HG03280 (cell line): Measurements from ENCODE around the gene ADAMTS7.
A peak's percentile ranks its signal among the peaks of the same experiment; 100 is the strongest.
"Not testable (repeated sequence)": the region's sequence is repeated elsewhere in the genome, so short reads cannot be mapped to it uniquely, and the experiment has no call there.

Experiments used
- ATAC-seq: cut with Tn5 transposase; IDR thresholded peaks from one replicate; pipeline ENCODE4 v1.9.1; 2021; ENCODE audit warnings: mild to moderate bottlenecking, moderate library complexity; ENCODE audit not compliant: unreplicated experiment

Gene ADAMTS7

DNA sequence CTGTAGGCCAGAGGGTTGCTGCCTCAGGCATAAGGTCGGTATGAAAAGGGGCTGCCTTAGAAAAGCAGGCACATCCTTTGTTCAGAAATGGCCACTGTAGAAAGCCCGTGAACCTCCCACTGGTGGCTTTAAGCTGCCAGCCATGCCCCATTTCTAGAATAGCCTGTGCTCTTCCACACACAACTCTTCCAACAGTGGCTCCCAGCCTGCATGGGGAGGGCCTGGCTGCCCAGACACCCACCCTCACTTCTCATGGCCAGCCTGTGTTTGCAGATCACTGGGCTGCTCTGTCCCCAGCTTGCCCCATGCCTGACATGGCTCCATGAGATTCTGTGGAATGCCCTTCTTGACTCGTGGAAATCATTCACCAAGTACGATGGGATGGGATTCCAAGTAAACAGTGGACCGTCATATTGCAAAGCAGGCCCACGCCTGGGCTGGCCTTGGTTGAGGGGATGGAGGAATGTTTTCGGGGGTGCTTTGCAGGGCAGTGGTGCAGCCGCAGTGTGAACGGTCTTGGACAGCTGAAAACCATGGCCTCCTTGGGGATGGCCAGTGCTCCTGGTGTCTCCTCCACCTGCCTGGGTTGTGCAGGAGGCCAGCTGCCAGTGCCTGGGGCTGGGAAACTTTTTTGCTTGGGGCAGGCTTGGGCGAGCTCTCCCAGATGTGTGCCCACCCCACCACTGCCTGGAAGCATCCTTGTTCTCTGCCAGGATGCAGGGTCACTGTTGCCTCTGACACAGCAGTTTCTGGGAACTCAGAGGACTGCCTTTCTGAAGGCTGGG is 57.3 kb downstream of the ADAMTS7 start:
- not testable (repeated sequence) for ATAC-seq

DNA sequence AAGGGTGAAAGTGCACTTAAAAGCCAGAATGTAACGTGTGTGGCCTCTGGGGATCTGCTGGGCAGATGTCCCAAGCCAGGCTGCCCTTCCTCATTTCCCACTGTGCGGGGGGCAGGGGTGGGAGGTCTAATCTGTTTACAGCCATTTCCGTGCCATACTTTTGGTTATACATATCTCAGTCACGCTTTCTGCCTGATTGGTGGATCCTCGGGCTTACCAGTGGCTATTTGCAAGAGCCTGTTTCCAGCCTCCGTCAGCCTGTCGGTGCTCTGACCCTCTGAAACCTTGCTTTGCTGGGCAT is 58.0 kb downstream of the ADAMTS7 start:
- not testable (repeated sequence) for ATAC-seq

DNA sequence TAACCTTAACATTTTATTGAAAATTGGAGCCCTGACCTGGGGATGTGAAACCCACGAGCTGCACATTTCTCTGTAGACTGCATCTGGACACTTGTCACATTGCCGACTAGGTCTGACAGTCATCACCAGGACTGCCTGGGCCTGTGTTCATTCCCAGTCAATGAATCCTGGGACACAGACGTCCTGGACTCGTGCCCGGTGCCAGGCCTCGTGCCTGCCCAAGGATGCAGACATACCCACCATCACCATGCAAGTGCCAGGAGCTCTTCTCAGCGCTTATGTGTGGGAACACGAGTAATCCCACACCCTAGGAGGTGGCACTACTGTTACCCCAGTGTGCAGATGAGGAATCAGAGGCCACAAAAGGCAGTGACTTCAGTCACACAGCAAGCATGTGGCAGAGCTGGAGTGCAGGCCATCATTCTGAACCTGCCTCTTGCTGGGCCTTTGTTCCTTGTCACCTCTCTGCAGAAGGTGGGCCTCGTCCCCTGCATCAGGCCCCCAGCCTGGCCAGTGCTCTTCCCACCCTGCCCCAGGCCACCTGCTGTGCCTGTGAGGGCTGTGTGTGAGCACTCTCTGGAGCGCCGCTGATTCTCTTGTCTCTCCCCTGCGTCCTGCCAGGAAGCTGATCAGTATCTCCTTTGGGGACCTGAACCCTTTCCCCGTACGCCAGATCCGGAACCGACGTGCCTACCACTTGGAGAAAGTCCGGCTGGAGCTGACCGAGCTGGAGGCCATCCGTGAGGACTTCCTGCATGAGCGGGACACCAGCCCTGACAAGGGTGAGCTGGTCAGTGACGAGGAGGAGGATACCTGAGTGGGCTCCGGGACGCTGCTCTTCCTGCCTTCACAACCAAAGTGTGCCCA is 58.5 kb downstream of the ADAMTS7 start:
- ATAC-seq = no peak

DNA sequence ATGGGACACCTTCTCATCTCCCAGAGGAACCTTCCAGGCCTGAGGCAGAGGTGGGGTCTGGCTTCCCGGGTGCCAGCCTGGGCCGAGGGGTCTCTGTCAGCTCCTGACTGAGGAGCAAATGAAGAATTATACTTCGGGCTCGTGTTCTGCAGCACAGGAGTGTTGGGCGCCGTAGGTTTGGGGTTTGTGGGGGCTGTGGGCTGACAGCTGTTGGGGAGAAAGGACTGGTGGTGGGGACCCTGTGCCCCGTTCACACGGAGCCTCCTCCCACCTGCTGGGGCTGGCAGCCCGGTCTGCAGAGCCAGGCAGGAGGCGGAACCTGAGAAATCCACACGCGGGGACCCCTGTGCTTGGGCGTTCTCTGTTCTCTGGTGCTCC is 59.7 kb downstream of the ADAMTS7 start:
- ATAC-seq = no peak

DNA sequence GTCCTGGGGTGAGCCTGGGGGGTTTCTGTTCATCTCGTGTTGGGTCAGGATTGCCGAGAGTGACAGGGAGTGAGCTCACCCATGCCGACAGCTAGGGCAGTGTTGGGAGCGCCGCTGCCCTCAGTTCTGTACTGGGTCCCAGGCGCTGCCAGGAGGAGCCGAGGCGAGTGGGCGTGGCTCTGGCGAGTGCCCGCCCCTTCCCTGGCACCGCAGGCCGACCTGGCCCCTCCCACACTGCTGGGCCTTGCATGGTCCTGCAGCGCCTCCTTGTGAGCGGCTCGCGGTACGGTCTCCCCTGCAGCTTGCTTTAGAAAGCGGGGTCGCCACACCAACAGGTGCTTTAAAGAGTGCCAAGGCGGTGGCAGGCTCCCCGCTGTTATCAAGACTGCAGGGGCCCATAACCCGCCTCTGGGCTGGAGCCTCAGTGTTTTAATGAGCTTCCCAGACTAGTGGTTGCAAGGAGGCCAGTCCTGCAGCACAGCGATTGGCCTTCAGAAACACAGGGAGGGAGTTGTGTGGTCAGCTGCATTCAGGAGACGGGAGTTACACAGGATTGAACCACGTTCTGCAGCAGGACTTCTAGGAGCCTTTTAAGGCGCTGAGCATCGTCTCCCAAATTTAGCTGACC is 60.2 kb downstream of the ADAMTS7 start:
- peak; percentile 97 for ATAC-seq

DNA sequence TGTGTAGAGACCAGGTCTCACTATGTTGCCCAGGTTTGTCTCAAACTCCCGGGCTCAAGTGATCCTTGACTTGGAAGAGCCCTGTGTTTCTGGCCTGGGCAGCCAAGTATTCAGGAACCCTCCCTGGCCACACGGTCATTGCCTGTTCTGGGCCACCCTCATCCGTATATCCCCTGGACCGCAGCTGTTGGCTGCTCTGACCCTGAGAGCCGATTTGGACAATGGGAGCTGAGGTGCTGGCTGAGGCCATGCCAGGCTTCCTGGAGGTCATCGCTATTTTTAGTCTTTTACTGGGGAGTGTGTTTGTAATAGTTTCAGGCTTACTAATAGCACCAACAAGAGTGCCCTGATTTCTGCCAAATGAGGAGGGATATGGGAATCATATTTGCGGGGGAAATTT is 60.7 kb downstream of the ADAMTS7 start:
- ATAC-seq = no peak

DNA sequence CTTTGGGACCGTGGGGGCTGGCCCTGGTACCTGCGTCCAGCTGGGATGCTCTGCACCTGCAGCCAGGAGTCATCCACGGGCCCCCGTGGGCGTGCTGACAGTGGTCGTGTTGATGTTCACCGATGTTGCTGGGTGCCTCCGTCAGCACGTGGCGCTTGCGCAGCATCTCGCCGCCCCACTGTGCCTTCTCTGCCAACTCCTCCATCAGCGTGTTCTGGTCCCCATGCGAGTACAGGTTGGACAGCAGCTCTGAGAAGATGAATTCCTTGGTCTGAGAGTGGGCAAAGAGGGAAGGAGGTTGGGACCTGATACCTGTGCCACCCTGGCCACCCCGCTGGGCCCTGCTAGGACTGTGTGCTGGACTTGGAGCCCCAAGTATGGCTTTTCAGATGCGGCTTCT is 61.4 kb downstream of the ADAMTS7 start:
- ATAC-seq = no peak

DNA sequence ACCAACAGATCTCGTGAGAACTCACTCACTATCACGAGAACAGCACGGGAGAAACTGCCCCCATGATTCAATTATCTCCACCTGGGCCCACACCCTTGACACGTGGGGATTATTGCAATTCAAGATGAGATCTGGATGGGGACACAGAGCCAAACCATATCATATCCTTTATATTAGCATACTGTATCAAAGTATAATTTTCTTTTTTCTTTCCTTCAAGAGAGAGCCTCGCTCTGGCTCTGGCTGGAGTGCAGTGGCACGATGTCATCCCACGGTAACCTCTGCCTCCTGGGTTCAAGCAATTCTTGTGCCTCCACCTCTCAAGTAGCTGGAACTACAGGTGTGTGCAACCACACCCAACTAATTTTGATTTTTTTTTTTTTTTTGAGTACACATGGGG is 63.4 kb downstream of the ADAMTS7 start:
- ATAC-seq = not testable (repeated sequence)

DNA sequence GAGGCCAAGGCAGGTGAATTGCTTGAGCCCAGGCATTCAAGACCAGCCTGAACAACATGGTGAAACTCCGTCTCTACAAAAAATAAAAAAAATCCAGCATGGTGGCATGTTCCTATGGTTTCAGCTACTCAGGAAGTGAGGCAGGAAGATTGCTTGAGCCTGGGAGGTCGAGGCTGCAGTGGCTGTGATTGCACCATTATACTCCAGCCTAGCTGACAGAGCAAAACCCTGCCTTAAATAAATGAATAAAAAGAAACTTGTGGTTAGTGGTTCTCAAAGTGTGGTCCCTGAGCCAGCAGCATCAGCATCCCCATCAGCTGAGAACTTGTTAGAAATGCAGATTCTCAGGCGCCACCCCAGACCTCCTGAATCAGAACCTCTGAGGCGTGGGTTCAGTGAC is 69.6 kb downstream of the ADAMTS7 start:
- not testable (repeated sequence) for ATAC-seq

DNA sequence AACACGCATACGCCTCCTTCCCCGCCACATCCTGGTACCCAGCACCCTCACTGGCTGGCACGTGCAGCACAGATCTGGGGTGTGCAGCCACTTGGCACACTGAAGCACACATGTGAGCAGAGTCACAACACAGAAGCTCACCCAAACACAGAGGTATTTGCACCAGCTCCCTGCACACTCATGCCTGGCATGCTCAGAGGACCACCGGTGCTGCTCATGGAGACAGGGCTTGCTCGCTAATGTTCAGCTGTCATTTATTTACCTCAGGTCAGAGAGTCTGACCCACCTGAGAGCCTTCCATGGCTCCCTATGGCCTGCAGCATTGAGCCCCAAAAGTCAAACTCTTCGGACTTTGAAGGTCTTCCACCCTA is 70.4 kb downstream of the ADAMTS7 start:
- ATAC-seq = no peak

DNA sequence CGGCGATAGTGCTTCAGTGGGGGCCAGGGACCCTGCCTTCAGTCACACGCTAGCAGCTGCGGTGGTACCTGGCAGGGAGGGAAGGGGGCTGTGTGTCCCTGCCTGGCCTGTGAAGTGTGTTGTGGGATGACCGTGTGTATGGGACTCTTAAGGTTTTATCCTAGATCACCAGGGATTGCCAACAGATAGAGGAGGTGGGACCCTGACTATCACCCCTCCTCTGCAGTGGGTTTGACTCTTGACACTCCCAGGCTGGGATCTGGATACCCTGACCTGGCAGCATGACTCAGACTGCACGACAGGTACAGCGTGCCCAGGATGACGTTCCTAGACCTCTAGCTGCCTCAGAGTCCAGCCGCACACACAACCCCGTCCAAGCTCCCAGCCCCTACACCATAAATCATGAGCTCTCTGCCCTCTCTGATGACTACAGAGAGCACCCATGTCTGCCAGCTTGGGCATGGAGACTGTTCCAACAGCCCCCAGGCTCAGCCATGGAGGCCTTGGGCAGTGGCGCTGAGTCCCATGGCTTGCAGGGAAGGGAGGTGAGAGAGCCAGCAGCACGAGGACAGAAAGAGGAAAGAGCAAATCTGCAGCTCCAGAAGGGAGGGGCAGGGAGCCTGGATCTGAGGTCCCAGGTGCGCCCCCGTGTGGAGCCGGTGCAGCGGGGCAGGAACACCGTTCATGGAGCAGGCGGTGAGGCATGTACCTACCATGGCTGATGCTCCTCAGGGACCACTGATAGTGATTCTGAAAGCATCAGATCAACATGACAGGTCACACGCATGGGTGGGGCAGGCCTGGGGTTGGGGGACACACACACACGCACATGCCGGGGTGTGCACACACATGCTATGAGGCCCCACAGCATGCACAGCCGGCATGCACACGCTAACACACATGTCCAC is 71.0 kb downstream of the ADAMTS7 start:
- no peak for ATAC-seq

DNA sequence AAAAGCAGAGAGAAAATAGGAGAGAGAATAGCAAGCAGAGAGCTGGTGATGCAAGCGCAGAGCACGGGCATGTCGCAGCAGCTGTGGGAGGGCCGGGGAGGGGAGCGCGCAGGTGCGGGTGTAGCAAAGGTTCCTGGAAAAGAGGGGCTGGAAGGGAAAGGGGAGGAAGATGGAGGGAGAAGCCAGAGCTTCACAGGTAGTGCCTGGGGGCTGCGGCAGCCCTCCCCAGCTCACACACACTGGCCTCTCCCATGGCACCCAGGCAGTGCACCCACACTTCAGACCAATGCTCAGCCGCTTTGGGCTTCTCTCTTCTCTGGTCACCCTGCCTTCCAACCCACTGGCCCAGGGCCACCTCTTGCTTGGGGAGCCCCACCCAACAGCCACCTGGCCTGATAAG is 72.1 kb downstream of the ADAMTS7 start:
- ATAC-seq = no peak

DNA sequence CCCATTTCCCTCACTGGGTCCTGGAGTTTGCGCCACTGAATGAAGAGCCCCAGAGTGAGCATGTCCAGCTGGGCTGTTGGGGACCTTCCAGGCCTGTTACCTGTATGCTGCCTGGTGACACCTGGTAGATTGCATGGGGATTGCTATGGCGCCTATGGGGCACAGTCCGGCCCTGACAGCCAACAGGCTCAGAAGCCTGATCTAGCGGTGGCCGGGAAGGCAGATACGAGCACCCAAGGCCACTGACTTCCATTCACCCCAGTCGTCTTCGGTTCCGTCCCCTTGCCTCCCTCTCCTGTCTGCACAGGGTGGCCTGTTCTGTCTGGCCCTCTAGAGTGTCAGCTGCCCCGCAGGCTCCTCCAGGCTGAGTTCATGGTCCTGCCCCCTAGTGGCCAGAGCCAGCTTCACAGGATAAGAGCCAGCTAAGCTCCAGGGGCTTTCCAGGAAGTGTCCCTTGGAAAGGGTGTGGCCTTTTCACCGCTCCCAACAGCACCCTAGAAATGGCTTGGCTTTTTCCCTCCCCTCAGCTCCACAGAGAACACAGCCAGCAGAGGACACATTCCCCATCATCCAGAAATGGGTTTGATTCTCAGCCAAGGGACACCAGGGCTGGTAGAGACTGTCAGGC is 73.2 kb downstream of the ADAMTS7 start:
- ATAC-seq = not testable (repeated sequence)

DNA sequence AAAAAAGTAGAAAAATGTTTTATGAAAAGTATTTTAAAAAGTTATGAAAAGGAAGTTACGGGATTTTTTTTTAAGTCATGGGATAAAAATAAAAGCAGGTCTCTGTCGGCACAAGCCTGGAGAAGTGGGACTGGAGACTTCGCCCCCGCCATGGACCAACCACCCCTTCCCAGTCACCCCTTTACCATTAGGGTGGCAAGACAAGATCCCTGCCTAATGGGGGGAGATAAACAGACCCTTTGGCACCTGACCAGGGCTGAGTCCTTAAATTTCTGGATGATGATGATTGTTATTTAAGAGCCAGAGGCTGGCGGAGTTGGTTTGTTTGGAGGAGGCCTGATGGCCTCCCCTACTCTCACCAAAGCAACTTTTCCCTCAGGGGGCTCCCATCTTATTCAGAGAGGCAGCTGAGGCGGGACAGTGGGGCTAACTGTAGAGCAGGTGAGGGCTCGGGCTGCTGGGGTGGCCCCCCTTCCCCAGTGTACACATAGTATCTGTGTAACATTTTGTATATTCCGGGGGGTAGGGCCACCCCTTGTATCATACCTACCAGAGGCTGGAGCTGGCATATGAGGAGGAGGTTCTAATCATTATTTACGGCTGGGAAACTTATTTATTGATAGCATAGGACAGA is 74.0 kb downstream of the ADAMTS7 start:
- no peak for ATAC-seq

DNA sequence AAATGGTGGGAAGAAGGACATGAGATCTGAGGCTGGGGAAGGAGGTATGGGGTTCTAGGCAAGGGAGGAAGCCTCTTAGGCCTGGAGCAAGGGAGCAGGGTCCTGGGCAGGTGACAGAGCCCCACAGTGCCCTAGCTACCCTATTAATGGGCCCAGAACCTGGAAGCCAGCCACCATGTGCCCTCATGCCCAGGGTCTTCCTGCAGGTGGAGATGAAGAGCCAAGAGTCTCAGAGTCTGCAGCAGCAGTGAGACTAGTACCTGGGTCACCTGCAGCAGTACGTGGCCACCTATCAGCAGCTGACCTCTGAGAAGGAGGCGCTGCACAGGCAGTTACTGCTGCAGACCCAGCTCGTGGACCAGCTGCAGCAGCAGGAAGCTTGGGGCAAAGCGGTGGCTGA is 75.0 kb downstream of the ADAMTS7 start:
- ATAC-seq = not testable (repeated sequence)

DNA sequence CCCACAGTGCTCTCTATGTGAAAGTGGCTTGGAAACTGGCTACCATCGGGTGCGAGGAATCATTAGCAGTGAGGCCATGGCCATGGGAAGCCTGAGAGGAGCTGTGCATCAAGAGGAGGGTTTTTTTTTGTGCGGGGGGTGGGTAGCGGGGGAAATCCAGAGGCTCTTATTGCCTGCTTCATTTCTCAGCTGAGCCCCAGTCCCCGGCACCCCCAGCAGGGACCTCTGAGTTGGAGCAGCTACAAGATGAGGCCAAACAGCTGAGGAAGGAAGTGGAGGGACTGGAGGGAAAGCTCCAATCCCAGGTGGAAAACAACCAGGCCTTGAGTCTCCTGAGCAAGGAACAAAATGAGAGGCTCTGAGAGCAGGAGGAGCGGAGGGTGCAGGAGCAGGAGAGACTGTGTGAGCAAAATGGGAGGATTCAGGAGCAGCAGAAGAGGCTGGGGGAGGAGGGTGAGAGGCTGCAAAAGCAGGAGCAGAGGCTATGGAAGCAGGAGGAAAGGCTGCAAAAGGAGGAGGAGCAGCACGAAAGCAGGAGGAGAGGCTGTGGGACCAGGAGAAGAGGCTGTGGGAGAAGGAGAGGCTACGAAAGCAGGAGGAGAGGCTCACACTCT is 76.7 kb downstream of the ADAMTS7 start:
- ATAC-seq = no peak

DNA sequence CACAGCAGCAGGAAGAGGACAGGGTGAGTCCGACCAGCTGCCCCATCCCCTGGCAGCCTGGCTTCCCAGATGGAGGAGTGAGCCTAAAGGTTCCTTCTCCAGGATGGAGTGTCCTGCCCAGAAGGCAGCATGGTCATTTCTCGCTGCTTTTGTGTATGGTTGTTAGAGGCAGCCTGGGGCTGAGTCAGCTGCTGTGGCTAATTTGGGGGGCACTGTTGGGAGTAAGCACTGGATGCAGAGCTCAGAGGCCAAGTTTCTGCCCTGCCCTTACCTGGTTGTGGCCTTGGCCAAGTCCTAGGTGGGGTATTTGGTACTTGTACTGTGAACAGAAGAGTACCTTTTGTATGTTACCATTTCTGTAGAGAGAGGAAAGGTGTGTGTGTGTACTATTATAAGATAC is 78.6 kb downstream of the ADAMTS7 start:
- ATAC-seq = no peak

DNA sequence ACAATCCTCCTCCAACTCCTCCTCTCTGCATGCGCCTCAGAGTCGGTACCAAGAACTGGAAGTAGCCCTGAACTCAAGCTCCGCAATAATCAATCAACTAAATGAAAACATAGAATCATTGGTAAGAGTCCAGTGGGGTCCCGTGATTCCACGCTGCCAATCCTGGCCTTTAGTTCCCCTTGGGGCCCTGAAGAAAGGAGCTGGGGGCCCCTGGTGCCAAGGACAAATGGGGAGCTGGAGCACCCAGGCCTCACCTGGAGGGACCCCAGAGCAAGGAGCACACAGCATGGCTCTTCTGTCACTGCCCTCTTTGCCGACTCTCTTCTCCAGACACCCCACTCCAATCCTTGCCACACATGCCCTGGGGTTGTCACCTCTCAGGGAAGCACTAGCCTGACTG is 80.3 kb downstream of the ADAMTS7 start:
- no peak for ATAC-seq

DNA sequence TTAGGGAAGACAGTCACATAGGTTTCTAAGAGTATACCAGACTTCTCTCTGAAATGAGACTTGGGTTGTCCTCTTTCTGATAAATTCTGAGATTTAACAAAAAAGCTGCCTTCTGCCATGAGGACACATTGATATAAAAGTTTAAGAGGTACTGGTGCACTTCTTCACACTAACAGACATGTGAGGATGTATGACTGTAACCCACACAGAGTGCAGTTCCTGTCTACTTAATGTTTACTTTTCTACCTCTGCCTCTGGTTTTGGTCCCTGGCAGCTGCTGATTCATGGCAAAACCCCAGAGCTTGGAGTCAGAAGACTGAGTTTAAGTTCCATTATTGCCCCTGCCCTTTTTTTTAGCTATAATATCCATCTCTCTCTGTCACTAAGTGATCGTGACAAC is 82.8 kb downstream of the ADAMTS7 start:
- not testable (repeated sequence) for ATAC-seq

DNA sequence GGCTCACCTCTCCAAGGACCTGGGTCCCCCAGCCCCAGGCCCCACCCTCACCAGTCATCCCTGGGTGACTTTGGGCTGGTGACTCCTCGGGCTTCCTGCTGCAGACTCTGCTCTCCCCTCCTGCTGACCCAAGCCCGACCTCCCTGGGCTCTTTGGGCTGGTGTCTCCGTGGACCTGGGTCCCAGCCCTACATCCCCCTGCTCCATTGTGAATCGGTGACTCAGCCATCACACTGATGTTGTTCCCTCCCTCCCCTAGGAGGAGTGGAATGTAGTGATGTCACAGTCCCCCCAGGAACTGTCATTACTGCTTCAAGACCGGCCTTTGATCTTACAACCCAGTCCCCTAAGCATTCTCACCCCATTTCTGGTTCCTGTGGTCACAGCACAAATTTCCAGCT is 83.7 kb downstream of the ADAMTS7 start:
- ATAC-seq = no peak
